HL-60 (cell line): Measurements from ENCODE around the gene PTPRN2.

Experiments
- GABPA ChIP-seq: IDR thresholded peaks from 2 replicates; pipeline ENCODE4 v1.6.1; 2012; ENCODE audit warnings: low read depth
- POLR2AphosphoS5 ChIP-seq: IDR thresholded peaks from 2 replicates; pipeline ENCODE4 v1.6.1; 2012; ENCODE audit warnings: low read depth
- TF ChIP-seq, protein P1 (sequence below): IDR thresholded peaks from one replicate; pipeline ENCODE4 v1.5.1; 2011; ENCODE audit warnings: low read length, control low read depth, inconsistent platforms; ENCODE audit not compliant: insufficient read depth
- TF ChIP-seq, protein P2 (sequence below): IDR thresholded peaks from 2 replicates; pipeline ENCODE4 v1.6.1; 2012; ENCODE audit warnings: low read depth; ENCODE audit not compliant: insufficient replicate concordance

DNA sequence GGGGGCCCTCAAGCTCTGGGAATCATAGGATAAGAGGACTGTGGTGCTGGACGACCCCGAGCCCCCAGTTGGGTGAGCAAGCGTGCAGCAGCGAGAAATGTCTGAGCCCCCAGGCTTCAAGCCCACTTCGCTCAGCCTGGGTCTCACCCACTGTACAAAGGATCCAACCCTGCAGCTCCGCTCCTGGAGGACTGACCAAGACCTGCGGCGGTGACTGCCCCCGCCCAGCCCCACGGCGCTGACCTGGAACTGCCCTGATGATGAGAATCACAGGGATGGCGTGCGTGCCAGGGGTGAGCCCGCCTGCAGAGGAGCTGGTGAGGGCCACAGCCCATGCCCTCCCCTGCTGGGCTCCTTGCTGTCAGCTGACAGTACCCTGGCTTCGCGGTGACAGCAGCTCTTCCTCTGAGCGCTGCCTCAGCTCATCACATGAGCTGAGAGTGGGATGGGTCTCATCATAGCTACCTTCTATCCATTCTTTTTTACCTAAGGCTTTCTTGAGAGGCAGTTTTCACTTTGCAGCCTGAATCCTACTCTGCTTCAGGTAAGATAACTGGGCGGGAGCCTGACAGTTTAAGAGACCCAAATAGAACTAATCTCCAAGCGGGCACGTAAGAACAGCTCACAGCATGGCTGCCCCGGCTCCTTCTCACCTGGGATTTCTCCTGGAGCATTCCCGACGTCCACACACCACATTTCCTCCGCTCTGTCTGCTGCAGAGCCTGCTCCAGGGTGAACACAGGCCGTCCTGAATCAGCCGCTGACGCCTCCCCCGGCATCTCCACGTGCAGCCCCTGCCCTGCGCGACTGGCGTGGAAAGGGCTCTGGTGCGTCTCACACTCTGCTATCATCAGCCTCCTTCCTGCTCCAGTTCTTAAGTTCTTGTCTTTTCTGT is 329.9 kb downstream of the PTPRN2 start:
- no peak for TF ChIP-seq POLR2AphosphoS5
- TF ChIP-seq GABPA, result no peak
- TF ChIP-seq, protein P1, sequence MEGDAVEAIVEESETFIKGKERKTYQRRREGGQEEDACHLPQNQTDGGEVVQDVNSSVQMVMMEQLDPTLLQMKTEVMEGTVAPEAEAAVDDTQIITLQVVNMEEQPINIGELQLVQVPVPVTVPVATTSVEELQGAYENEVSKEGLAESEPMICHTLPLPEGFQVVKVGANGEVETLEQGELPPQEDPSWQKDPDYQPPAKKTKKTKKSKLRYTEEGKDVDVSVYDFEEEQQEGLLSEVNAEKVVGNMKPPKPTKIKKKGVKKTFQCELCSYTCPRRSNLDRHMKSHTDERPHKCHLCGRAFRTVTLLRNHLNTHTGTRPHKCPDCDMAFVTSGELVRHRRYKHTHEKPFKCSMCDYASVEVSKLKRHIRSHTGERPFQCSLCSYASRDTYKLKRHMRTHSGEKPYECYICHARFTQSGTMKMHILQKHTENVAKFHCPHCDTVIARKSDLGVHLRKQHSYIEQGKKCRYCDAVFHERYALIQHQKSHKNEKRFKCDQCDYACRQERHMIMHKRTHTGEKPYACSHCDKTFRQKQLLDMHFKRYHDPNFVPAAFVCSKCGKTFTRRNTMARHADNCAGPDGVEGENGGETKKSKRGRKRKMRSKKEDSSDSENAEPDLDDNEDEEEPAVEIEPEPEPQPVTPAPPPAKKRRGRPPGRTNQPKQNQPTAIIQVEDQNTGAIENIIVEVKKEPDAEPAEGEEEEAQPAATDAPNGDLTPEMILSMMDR, result no peak
- TF ChIP-seq, protein P2, sequence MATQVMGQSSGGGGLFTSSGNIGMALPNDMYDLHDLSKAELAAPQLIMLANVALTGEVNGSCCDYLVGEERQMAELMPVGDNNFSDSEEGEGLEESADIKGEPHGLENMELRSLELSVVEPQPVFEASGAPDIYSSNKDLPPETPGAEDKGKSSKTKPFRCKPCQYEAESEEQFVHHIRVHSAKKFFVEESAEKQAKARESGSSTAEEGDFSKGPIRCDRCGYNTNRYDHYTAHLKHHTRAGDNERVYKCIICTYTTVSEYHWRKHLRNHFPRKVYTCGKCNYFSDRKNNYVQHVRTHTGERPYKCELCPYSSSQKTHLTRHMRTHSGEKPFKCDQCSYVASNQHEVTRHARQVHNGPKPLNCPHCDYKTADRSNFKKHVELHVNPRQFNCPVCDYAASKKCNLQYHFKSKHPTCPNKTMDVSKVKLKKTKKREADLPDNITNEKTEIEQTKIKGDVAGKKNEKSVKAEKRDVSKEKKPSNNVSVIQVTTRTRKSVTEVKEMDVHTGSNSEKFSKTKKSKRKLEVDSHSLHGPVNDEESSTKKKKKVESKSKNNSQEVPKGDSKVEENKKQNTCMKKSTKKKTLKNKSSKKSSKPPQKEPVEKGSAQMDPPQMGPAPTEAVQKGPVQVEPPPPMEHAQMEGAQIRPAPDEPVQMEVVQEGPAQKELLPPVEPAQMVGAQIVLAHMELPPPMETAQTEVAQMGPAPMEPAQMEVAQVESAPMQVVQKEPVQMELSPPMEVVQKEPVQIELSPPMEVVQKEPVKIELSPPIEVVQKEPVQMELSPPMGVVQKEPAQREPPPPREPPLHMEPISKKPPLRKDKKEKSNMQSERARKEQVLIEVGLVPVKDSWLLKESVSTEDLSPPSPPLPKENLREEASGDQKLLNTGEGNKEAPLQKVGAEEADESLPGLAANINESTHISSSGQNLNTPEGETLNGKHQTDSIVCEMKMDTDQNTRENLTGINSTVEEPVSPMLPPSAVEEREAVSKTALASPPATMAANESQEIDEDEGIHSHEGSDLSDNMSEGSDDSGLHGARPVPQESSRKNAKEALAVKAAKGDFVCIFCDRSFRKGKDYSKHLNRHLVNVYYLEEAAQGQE, result no peak
